Ascending aorta (tissue), 2 donors: Measurements from ENCODE around the gene VWA7. TPM values are rescaled to one million over a fixed set of nuclear protein-coding genes. Genes with fewer than 3 reads are reported as not detected.
A peak's percentile ranks its signal among the peaks of the same experiment; 100 is the strongest.
"Not testable (repeated sequence)": the region's sequence is repeated elsewhere in the genome, so short reads cannot be mapped to it uniquely, and the experiment has no call there.

ENCODE experiments used
- DNase-seq, 2 donors: peaks; one replicate each; pipeline ENCODE4 v3.0.0-alpha.2; 2019; ENCODE audit warnings: low spot score in 2 of 2
- H3K27ac ChIP-seq, 2 donors: fragments of 200-600 bp; sonication (generic); one replicate each; pipeline ENCODE4 v1.5.1; 2016 to 2017; ENCODE audit warnings: mild to moderate bottlenecking in 1 of 2
- H3K27me3 ChIP-seq: fragments of 200-600 bp; sonication (generic); one replicate; pipeline ENCODE4 v1.5.1; 2017
- H3K36me3 ChIP-seq, 2 donors: fragments of 200-600 bp; sonication (generic); one replicate each; pipeline ENCODE4 v1.5.1; 2016
- H3K4me1 ChIP-seq, 2 donors: fragments of 200-600 bp; sonication (generic); one replicate each; pipeline ENCODE4 v1.5.1; 2016 to 2017; ENCODE audit warnings: mild to moderate bottlenecking in 1 of 2
- H3K4me3 ChIP-seq, 2 donors: fragments of 200-600 bp; sonication (generic); one replicate each; pipeline ENCODE4 v1.5.1; 2016 to 2017; ENCODE audit warnings: mild to moderate bottlenecking in 1 of 2
- H3K9me3 ChIP-seq, 2 donors: fragments of 200-600 bp; sonication (generic); one replicate each; pipeline ENCODE4 v1.5.1; 2016
- intact Hi-C: fragments of 100-400 bp; cut with DNase I; formaldehyde crosslinking; loops from one replicate; pipeline ENCODE4 v1.15.1; 2023
- total RNA-seq: library from RNA; depleted of rRNA; stranded (reverse); fragments of >200 nt; gene quantifications from one replicate; pipeline ENCODE4 v1.1.0, GENCODE V29; 2016
- TF ChIP-seq, protein P1 (sequence below), 3 experiments: fragments of 200-600 bp in 2 of 3; fragments of 450-650 bp in 1 of 3; sonication (generic) in 2 of 3; IDR thresholded peaks; one replicate each; pipeline ENCODE4 v1.5.1; 2016 to 2019; ENCODE audit warnings: antibody characterized with exemption in 3 of 3, mild to moderate bottlenecking in 1 of 3, moderate library complexity in 1 of 3

VWA7 gene
- total RNA-seq, 1 donor from 2014 or later = not detected

GRCh38 chr6:31814677-31815024 is 37.5 kb upstream of the VWA7 start:
- H3K36me3 ChIP-seq = no peaks in the 10 kb centered on the region
- TF ChIP-seq, protein P1, sequence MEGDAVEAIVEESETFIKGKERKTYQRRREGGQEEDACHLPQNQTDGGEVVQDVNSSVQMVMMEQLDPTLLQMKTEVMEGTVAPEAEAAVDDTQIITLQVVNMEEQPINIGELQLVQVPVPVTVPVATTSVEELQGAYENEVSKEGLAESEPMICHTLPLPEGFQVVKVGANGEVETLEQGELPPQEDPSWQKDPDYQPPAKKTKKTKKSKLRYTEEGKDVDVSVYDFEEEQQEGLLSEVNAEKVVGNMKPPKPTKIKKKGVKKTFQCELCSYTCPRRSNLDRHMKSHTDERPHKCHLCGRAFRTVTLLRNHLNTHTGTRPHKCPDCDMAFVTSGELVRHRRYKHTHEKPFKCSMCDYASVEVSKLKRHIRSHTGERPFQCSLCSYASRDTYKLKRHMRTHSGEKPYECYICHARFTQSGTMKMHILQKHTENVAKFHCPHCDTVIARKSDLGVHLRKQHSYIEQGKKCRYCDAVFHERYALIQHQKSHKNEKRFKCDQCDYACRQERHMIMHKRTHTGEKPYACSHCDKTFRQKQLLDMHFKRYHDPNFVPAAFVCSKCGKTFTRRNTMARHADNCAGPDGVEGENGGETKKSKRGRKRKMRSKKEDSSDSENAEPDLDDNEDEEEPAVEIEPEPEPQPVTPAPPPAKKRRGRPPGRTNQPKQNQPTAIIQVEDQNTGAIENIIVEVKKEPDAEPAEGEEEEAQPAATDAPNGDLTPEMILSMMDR (IDR thresholded peaks at IDR 0.05) = no peak
- peak; percentile 90 to 97 for DNase-seq
- peak overlapping the region; percentile 96 for H3K27ac ChIP-seq
- H3K9me3 ChIP-seq = no peaks in the 10 kb centered on the region
- intact Hi-C loops = loop anchor here (2.0 to 10.0 kb wide), 2 partner anchors 20 to 1160 kb away; partner anchors contain the start of gene VARS1
- H3K4me3 ChIP-seq = peak overlapping the region; percentile 50 to 72
- no peaks in the 10 kb centered on the region for H3K27me3 ChIP-seq
- peaks cover 7 to 18% of the 10 kb centered on the region in 2 donors for H3K4me1 ChIP-seq

DNA sequence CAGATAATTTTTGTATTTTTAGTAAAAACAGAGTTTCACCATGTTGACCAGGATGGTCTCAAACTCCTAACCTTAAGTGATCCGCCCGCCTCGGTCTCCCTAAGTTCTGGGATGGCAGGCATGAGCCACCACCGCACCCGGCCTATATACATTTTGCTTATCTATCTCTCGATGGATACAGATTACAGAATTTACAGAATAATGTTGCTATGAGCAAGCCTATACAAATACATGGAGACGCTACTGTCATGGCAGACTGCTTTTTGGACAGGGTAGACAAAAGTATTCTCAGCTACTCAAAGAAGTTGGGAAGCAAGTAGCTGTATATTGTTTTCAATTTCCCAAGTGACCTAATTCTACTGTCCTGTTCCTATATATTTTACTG is 36.3 kb upstream of the VWA7 start:
- intact Hi-C loops = loop anchor here (10.0 kb wide), 1 partner anchor 1161 kb away; no protein-coding TSS in a partner anchor
- DNase-seq = no peak
- no peaks in the 10 kb centered on the region for H3K27me3 ChIP-seq
- H3K9me3 ChIP-seq = no peaks in the 10 kb centered on the region
- H3K4me3 ChIP-seq = peak overlapping the region in 1 of 2 donors; percentile 72
- TF ChIP-seq, protein P1 (IDR thresholded peaks at IDR 0.05) = no peak
- H3K36me3 ChIP-seq = no peaks in the 10 kb centered on the region
- H3K4me1 ChIP-seq = peaks cover 7 to 11% of the 10 kb centered on the region in 2 donors
- peak overlapping the region; percentile 96 for H3K27ac ChIP-seq

GRCh38 chr6:31811645-31812044 is 34.5 kb upstream of the VWA7 start:
- Histone ChIP-seq H3K27ac (no peak overlapping the region), H3K9me3 (no peaks in the 10 kb centered on the region), H3K36me3 (no peaks in the 10 kb centered on the region), H3K27me3 (no peaks in the 10 kb centered on the region), H3K4me1 (peaks cover 4 to 17% of the 10 kb centered on the region in 2 donors), H3K4me3 (no peak overlapping the region)
- DNase-seq = no peak
- TF ChIP-seq, protein P1 (IDR thresholded peaks at IDR 0.05) = no peak
- intact Hi-C loops = loop anchor here (10.0 kb wide), 1 partner anchor 1163 kb away; no protein-coding TSS in a partner anchor

DNA sequence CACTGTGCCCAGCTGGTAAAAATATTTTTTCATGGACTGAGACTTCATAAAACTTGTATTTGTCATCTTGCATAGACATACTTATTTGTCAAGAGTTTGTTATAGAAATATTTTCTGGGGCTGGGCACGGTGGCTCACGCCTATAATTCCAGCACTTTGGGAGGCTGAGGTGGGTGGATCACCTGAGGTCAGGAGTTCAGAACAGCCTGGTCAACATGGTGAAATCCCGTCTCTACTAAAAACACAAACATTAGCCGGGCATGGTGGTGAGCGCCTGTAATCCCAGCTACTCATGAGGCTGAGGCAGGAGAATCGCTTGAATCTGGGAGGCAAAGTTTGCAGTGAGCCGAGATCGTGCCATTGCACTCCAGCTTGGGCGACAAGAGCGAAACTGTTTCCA is 31.5 kb upstream of the VWA7 start:
- intact Hi-C loops, H3K27ac ChIP-seq, H3K9me3 ChIP-seq, H3K4me3 ChIP-seq, H3K27me3 ChIP-seq, DNase-seq, H3K36me3 ChIP-seq: not testable (repeated sequence)
- peaks cover 0 to 15% of the 10 kb centered on the region in 2 donors for H3K4me1 ChIP-seq

GRCh38 chr6:31806470-31807272 is 29.5 kb upstream of the VWA7 start, which contains the start of gene LSM2:
Gene LSM2 (minus strand): TSS chr6:31806966. CDS start chr6:31806757, 209 bp downstream.
- H3K4me3 ChIP-seq = peak within 1 kb of the TSS; percentile 79 to 82
- no peaks in the 10 kb centered on the region for H3K27me3 ChIP-seq
- peaks cover 0 to 15% of the 10 kb centered on the region in 2 donors for H3K4me1 ChIP-seq
- no peaks in the 10 kb centered on the region for H3K9me3 ChIP-seq
- DNase-seq = peak; percentile 90 to 99
- TF ChIP-seq, protein P1 (IDR thresholded peaks at IDR 0.05) = peak in 2 of 3 experiments; percentile 24 to 30
- H3K36me3 ChIP-seq = peaks cover 2 to 8% of the 10 kb centered on the region in 2 donors
- H3K27ac ChIP-seq = peak within 1 kb of the TSS; percentile 95 to 96
- intact Hi-C loops = loop anchor here (1.0 kb wide), 2 partner anchors 10 to 28 kb away; no protein-coding TSS in a partner anchor

GRCh38 chr6:31805939-31806469 is 28.9 kb upstream of the VWA7 start:
- no peak for DNase-seq
- intact Hi-C loops = loop anchor here (1.0 kb wide), 2 partner anchors 10 to 28 kb away; no protein-coding TSS in a partner anchor
- no peaks in the 10 kb centered on the region for H3K27me3 ChIP-seq
- peak overlapping the region; percentile 79 to 82 for H3K4me3 ChIP-seq
- peaks cover 0 to 15% of the 10 kb centered on the region in 2 donors for H3K4me1 ChIP-seq
- TF ChIP-seq, protein P1 (IDR thresholded peaks at IDR 0.05) = no peak
- H3K27ac ChIP-seq = peak overlapping the region; percentile 95 to 96
- peaks cover 3 to 10% of the 10 kb centered on the region in 2 donors for H3K36me3 ChIP-seq
- H3K9me3 ChIP-seq = no peaks in the 10 kb centered on the region

GRCh38 chr6:31801031-31801927 is 24.2 kb upstream of the VWA7 start:
- not testable (repeated sequence) for H3K36me3 ChIP-seq, H3K4me3 ChIP-seq

More at GRCh38 chr6:31801031-31801927, 24.2 kb upstream of the VWA7 start:
- H3K27me3 ChIP-seq, DNase-seq, H3K9me3 ChIP-seq, intact Hi-C loops, H3K27ac ChIP-seq: not testable (repeated sequence)
- peaks cover 0 to 15% of the 10 kb centered on the region in 2 donors for H3K4me1 ChIP-seq
